K562 (cell line): ENCODE measurements around the gene RNF112.

Experiments
- CTCF ChIP-seq, 3 experiments: IDR thresholded peaks in 2 of 3; conservative IDR thresholded peaks in 1 of 3; 2 replicates each; pipeline ENCODE4 v1.5.1; 2011 to 2012; ENCODE audit warnings: low read length in 3 of 3, mild to moderate bottlenecking in 3 of 3, control low read depth in 2 of 3, improper control_type of control experiment in 1 of 3, inconsistent platforms in 1 of 3, low read depth in 1 of 3, mixed read lengths in 1 of 3, moderate library complexity in 1 of 3; ENCODE audit not compliant: insufficient read depth in 2 of 3
- FOXO4 ChIP-seq: fragments of 450-650 bp; formaldehyde crosslinking; IDR thresholded peaks from 2 replicates; pipeline ENCODE4 v1.4.0; 2020; ENCODE audit warnings: mild to moderate bottlenecking, moderate library complexity
- HDGF ChIP-seq: fragments of 450-650 bp; IDR thresholded peaks from 2 replicates; pipeline ENCODE4 v1.6.1; 2016
- MAZ ChIP-seq, 2 experiments: fragments of 450-650 bp in 1 of 2; sonication (generic) in 1 of 2; formaldehyde crosslinking; IDR thresholded peaks in 1 of 2; conservative IDR thresholded peaks in 1 of 2; 2 replicates each; pipeline versions ENCODE4 v1.4.0 to v1.5.0; 2020; ENCODE audit warnings: mild to moderate bottlenecking in 1 of 2, missing genetic modification reagents in 1 of 2
- POLR2AphosphoS5 ChIP-seq: IDR thresholded peaks from 2 replicates; pipeline ENCODE4 v1.6.1; 2011; ENCODE audit warnings: mild to moderate bottlenecking, low read depth, low read length, moderate library complexity; ENCODE audit not compliant: control insufficient read depth, insufficient read depth
- USF1 ChIP-seq: sonication (generic); formaldehyde crosslinking; IDR thresholded peaks from 2 replicates; pipeline ENCODE4 v1.9.0; 2022; ENCODE audit warnings: mild to moderate bottlenecking, missing genetic modification reagents
- ZNF12 ChIP-seq: sonication (generic); formaldehyde crosslinking; IDR thresholded peaks from 2 replicates; pipeline ENCODE4 v1.4.0; 2020; ENCODE audit warnings: mild to moderate bottlenecking, missing genetic modification reagents

GRCh38 chr17:19364699-19365498, 46.1 kb upstream of the RNF112 start:
- no peak for TF ChIP-seq FOXO4 (CRISPR knock-in tag)
- TF ChIP-seq CTCF (IDR thresholded peaks at IDR 0.05 in 2 of 3, conservative IDR thresholded peaks at IDR 0.05 in 1 of 3; ENCODE audit: insufficient read depth in 2 of 3, low read depth in 1 of 3, low read length in 3 of 3), result no peak
- TF ChIP-seq MAZ (CRISPR knock-in tag; conservative IDR thresholded peaks at IDR 0.05 in 1 of 2, IDR thresholded peaks at IDR 0.05 in 1 of 2), result no peak
- no peak for TF ChIP-seq USF1 (CRISPR knock-in tag)
- no peak for TF ChIP-seq POLR2AphosphoS5
- no peak for TF ChIP-seq HDGF
- TF ChIP-seq ZNF12 (CRISPR knock-in tag), result no peak
